CD4-positive, alpha-beta T cell treated with Interferon gamma for 1 hour (primary cell): ENCODE data around the gene PBRM1.
A peak's percentile ranks its signal among the peaks of the same experiment; 100 is the strongest.
"Not testable (repeated sequence)": the region's sequence is repeated elsewhere in the genome, so short reads cannot be mapped to it uniquely, and the experiment has no call there.

Experiments
- DNase-seq: peaks from one replicate; pipeline ENCODE4 v3.0.0-alpha.2; 2020

Gene PBRM1

GRCh38 chr3:52685709-52686691 lies at the start of gene PBRM1, which contains the start of gene GNL3:
Gene PBRM1, minus strand, starts transcription at chr3:52685913.
Gene GNL3, plus strand, starts transcription at chr3:52686032. Its CDS starts 61 bp downstream, at chr3:52686093.
- DNase-seq, result peak; percentile 93

- DNase-seq, result no peak
These were observed 47.7 kb upstream of the PBRM1 start for GRCh38 chr3:52733256-52733891.

- DNase-seq, result no peak
These were observed 45.9 kb upstream of the PBRM1 start for GRCh38 chr3:52731590-52731989.

GRCh38 chr3:52730681-52731080 lies 45.0 kb upstream of the PBRM1 start:
- no peak for DNase-seq

- DNase-seq, result not testable (repeated sequence)
These were observed 43.0 kb upstream of the PBRM1 start for GRCh38 chr3:52728753-52729152.

GRCh38 chr3:52724511-52724910 lies 38.8 kb upstream of the PBRM1 start:
- no peak for DNase-seq

GRCh38 chr3:52723935-52724334 lies 38.2 kb upstream of the PBRM1 start:
- no peak for DNase-seq

GRCh38 chr3:52722491-52722890 lies 36.8 kb upstream of the PBRM1 start:
- DNase-seq, result no peak

- DNase-seq, result no peak
These were observed 36.0 kb upstream of the PBRM1 start for GRCh38 chr3:52721730-52722008.

- DNase-seq, result peak; percentile 7
These were observed 35.5 kb upstream of the PBRM1 start for GRCh38 chr3:52721002-52721729.

- no peak for DNase-seq
These were observed 33.9 kb upstream of the PBRM1 start for GRCh38 chr3:52719618-52720017.

- no peak for DNase-seq
These were observed 30.1 kb upstream of the PBRM1 start for GRCh38 chr3:52715714-52716305.

GRCh38 chr3:52714335-52715302 lies 28.9 kb upstream of the PBRM1 start:
- DNase-seq, result no peak

GRCh38 chr3:52712291-52713212 lies 26.8 kb upstream of the PBRM1 start:
- DNase-seq, result no peak

GRCh38 chr3:52710512-52710911 lies 24.8 kb upstream of the PBRM1 start:
- DNase-seq, result no peak

- no peak for DNase-seq
These were observed 21.9 kb upstream of the PBRM1 start for GRCh38 chr3:52707585-52707984.

- DNase-seq, result peak; percentile 84
These were observed 20.3 kb upstream of the PBRM1 start, which contains the start of the genes GLT8D1 and SPCS1 for GRCh38 chr3:52705688-52706686. Gene GLT8D1, minus strand, starts transcription at chr3:52705791. Its CDS starts 5,331 bp downstream, at chr3:52700460. Gene SPCS1, plus strand, starts transcription at chr3:52706106. Its CDS starts 141 bp downstream, at chr3:52706247.

- no peak for DNase-seq
These were observed 19.6 kb upstream of the PBRM1 start for GRCh38 chr3:52705438-52705687.
